HG03457 (cell line): Measurements from ENCODE around the gene AQR.
"Not testable (repeated sequence)": the region's sequence is repeated elsewhere in the genome, so short reads cannot be mapped to it uniquely, and the experiment has no call there.

ENCODE experiments used
- ATAC-seq: cut with Tn5 transposase; IDR thresholded peaks from one replicate; pipeline ENCODE4 v1.9.1; 2021; ENCODE audit warnings: moderate number of reproducible peaks; ENCODE audit not compliant: unreplicated experiment

Gene AQR

GRCh38 chr15:34969340-34970097 is at the start of gene AQR:
TSS of gene AQR (minus strand) at chr15:34969742. CDS start at chr15:34969613, 129 bp downstream.
- ATAC-seq: peak; percentile 97

- no peak for ATAC-seq
Measured at GRCh38 chr15:35014241-35014640, 44.7 kb upstream of the AQR start.

DNA sequence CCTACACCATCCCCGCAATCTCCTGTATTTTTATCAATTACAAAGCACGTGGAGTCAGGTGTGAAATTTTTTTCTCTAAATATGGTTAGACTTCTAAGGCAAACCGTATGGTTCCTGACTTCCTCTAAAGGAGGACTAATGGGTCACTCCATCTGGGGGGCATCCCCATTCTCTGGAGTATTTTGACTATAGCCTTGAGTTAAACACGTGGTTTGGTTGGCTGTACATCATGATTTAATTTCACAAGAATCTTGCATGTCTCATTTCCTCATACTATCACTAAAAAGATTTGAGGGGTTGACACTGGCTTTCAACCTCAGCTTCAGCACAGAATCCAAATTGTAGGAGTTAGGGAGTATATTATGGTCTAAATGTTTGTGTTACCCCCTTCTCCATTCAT is 43.8 kb upstream of the AQR start:
- no peak for ATAC-seq

DNA sequence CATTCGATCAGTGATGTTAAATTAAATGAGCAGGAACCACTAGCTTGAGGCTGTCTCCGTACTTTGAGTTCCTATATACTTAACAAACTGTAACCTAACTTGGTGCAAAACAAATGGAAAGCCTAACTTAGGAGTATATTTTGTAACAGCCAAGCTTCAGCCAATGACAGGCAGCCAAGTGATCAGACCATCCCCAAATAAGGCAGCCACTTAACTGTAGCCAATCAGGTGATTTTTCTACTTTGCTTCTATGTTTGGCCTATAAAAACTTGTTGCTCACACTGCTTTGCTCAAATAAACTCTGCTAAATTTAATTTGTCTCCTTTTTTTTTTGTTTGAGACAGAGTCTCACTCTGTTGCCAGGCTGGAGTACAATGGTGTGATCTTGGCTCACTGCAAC is 37.9 kb upstream of the AQR start:
- no peak for ATAC-seq

DNA sequence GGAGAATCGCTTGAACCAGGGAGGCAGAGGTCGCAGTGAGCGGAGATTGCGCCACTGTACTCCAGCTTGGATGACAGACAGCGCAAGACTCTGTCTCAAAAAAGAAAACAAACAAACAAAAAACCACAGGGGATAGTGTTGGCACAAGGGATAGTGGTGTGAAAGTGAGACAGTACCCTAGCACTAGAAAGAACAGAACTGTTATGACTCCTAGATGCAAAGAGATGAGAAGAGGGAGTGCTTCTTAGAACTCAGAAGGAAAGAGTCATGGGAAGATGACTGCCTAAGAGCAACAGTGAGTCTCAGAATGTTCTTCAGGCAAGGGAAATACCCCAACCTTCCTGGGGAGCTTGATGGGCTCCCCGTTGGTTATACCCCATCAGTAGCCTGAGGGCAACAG is 36.4 kb upstream of the AQR start:
- ATAC-seq: no peak

DNA sequence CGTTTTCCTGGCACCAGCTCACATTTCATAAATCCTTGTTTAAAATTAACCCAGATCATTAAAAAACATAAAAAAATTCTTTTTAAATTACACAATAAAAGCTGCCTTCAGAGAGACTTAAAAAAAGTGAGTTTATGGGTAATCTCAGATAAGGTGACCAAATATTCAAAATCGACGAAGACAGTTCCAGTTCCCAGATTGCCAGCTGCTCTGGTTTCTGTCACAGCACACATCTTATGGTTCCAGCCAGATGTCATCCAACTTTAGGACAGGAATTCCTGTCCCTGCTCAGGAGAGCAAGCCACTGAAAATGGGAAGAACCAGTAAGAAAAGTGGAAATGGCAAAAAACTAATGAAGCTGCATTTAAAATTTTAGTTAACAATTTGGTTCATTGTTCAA is 34.4 kb upstream of the AQR start:
- ATAC-seq: no peak

- ATAC-seq: no peak
Measured at GRCh38 chr15:35000511-35000910, 31.0 kb upstream of the AQR start.

DNA sequence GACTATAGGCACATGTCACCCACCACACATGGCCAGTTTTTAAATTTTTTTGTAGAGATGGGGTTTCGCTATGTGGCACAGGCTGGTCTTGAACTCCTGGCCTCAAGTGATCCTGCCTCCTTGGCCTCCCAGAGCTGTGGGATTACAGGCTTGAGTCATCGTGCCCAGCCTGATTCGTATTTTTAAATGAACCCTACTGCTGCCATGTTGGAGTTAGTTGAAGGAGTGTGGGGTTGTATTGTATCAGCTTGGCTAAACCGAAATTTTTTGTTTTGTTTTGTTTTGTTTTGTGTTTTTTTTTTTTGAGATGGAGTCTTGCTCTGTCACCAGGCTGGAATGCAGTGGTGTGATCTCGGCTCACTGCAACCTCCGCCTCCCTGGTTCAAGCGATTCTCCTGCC is 30.4 kb upstream of the AQR start:
- no peak for ATAC-seq

- no peak for ATAC-seq
Measured at GRCh38 chr15:34994925-34995324, 25.4 kb upstream of the AQR start.

DNA sequence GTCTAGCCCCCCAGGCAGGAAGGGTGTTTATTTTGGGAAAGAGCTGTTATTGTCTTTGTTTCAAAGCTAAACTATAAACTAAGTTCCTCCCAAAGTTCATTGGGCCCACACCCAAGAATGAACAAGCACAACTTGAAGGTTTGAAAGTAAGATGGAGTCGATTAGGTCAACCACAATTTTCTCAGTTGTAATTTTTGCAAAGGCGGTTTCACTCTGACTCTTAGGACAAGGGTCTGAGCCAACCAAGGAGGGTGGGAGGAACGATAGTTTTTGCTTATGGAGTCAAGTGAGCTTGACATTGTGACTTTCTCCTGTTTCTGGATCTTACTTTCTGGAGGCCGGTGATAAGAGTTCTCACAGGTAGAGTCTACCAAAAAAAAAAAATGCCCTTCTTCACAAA is 24.3 kb upstream of the AQR start:
- peak; percentile 84 for ATAC-seq

DNA sequence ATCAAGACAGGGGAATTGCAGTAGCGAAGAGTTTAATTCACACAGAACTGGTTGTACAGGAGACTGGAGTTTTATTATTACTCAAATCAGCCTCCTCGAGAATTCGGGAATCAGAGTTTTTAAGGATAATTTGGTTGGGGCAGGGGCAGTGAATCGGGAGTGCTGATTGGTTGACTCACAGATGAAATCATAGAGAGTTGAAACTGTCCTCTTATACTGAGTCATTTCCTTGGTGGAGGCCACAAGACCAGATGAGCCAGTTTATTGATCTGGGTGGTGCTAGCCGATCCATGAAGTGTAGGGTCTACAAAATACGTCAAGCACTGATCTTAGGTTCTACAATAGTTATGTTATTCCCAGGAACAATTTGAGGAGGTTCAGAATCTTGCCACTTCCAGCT is 23.9 kb upstream of the AQR start:
- no peak for ATAC-seq

GRCh38 chr15:34988027-34988902 is 18.7 kb upstream of the AQR start, which contains the start of gene ZNF770:
TSS of gene ZNF770 (minus strand) at chr15:34988287. CDS start at chr15:34983434, 4,853 bp downstream.
- peak; percentile 62 for ATAC-seq

DNA sequence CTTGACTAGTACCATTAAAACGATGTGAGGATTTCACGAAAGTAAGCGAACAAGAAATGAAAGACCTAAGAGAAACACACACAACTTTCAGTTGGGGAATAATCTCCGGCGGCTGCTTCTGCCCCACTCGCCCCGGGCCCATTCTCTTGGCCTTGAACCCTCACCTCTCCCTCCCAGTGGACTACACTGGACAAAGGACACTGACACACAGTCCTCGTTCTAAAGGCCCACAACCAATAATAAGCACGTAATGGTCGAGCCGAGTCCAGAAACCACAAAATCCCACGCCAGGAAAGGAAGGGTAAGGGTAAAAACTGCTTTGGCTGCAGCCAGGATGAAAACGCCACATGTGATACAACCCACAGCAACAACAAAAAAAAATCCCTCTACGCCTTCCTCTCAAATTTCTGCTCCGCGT is 18.1 kb upstream of the AQR start:
- ATAC-seq: peak; percentile 3

DNA sequence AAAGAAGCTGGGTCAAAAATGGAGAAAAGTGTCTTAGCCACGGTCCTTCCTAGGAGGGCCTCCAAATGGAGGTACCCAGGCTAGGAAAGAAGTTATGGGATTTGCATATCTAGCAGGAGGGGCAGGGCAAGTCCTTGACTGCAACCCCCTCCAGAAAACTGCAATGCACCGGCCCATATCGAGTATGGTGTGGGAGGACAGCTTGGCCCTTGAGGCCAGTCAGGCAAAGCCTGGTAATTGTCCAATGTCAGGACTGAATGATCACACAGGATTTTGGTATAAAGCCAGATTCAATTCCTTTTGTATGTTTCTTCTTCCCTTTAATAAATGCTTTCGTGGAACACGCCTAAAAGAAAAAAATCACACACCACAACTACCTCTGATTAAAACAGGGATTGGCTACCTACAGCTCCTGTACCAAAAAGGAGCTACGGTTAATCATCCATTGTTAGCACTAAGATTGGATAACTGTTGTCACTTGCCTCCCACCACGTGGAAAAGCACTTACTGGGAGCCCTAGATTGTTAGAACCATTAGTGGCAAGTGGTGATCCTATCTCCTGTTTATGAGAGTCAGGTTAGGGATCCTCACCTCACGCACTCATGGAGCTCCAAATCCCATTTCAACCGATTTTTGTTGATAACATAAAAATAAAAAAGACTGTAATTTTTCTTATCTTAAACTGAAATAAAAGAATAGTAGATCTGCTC is 17.4 kb upstream of the AQR start:
- ATAC-seq: no peak

- ATAC-seq: no peak
Measured at GRCh38 chr15:34986326-34986725, 16.8 kb upstream of the AQR start.

GRCh38 chr15:34984889-34985630 is 15.5 kb upstream of the AQR start:
- ATAC-seq: no peak

DNA sequence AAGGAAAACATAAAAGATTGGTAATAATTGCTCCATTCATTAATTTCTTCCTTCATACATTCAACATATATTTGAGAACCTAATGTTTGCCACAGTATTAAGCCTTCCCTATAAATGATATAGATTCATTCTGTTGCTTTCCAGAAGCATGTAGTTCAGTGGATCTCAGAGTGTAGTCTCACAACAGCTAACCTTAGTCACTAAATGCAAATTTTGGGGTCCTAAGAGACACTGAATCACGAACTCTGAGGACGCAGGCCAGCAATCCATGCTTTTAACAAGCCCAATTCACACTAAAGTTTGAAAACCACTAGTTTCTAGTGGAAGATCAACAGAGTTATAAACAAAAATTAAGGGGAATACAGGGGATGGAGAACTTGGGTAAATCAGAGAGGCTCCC is 7.2 kb upstream of the AQR start:
- ATAC-seq: no peak

GRCh38 chr15:34976073-34976472 is 6.5 kb upstream of the AQR start:
- no peak for ATAC-seq

DNA sequence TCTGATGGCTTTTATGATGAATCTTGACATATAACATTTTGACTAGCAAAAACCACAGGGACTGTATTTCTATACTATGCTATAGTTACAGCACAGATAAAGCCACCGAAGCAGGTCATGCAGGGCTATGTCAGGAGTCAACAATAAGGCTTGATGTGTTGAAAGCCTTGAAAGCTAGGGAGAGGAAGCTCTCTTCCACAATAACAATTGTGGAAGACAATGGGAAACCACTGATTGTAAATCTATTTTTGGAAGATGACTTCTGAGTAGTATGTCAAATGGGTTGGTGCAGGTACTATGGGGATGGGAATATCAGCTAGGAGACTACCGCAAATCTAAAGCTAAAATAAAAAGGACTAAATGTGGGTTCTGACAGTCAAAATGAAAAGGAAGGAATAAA is 4.0 kb upstream of the AQR start:
- no peak for ATAC-seq

- not testable (repeated sequence) for ATAC-seq
Measured at GRCh38 chr15:34970098-34970643, 629 bp upstream of the AQR start.
